NCI-H2227 (cell line): ENCODE data around the gene SUPT6H.

Experiments
- DNase-seq: peaks from one replicate; lab custom pipeline; 2025; ENCODE audit not compliant: unreplicated experiment; lab: John Stamatoyannopoulos, UW

Gene SUPT6H

DNA sequence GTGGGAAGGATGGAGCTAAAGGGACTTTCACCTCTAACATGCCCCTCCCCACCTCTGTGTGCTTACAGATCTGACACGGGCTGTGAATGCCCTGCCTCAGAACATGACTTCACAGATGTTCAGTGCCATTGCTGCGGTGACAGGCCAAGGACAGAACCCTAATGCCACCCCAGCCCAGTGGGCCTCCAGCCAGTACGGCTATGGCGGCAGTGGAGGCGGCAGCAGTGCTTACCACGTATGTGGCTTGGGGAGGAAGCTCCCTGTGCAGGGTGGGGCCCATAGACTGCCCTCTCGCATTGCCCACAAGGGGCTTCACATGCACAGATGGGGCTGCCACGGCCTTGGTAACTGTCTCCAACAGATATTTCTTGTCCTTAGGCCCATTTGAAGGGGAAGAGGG, 38.3 kb downstream of the SUPT6H start:
- DNase-seq: no peak

- DNase-seq: no peak
These were observed 39.0 kb downstream of the SUPT6H start for GRCh38 chr17:28700830-28701492.

DNA sequence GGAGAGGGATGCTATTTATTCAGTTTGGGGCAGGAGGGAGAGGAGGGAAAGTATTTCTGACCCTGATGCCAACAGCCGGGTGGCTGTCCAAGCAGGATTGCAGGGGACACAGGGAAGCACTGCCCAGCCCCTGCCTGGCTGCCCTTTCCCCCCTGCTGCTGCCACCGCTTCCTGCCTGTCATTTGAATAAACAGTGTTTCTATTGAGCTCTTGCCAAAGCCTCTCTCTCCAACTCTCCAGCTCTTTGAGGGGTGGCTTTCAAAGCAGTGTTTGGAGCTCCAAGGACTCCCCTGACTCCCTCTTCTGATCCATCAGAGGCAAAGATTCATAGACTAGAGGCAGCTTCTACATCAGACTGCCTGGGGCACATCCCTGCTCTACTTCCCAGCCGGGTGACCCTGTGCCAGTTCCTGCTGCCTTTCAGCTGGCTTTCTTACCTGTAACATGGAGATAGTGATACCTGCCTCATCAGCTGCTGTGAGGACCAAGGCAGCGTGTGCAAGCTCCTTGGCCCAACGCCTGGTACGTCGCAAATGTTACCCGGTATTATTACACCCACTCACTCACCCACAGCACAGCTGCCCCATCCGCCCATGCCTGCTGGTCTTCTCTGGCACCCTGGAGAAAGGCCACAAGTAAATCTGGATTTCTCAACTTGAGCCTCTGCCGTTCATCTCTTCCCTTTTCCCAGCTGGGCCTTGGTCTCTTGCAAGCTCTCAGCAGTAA, 40.2 kb downstream of the SUPT6H start:
- DNase-seq: no peak

DNA sequence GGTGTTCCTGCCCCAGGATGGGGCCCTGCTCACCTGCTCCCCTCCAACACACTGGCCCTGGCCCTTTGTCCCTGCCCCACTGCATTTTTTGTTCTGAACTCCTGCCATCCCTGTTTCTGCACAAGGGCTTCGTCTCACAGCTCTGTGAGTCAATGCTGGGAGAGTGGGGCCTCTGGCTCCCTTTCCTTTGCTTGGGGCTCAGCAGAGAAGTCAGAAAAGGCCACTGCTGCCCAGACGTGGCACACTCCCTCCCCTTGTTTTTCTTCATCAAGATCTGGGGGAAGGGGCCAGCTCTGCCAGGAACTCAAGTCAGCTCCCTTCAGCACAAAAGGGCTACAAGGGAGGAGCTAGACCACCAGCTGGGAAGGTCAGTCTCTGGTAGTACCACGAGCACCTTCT, 40.7 kb downstream of the SUPT6H start:
- no peak for DNase-seq

GRCh38 chr17:28703552-28704218, 41.7 kb downstream of the SUPT6H start:
- no peak for DNase-seq

DNA sequence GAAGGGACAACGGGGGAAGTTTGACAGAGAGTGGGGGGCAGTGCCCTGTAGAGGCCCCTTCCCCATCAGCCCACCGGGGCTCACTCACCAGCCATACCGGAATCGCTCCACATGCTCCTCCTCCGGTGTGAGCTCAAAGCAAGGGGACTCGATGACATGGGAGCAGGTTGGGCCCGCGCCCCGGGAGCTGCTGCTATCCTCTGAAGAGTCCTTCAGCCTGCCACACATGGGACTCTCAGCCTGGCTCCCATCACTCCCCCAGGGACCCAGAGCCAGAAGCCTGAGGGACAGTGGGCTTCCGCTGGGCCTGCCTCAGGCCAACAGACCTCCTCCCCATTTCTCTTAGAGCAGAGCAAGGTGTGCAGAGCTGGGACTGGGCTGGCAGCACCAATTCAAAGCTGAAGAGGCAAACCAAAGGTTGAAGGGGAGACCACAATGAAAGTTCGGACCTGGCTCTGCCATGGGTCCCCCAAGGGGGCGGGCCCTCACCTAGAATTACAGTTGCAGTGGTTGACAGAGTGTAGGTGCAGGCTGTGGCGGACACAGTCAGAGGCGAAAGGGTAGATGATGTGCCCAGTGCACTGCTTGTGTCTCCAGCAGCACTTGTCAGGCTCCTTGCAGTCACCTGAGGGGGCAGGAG, 42.3 kb downstream of the SUPT6H start:
- no peak for DNase-seq

DNA sequence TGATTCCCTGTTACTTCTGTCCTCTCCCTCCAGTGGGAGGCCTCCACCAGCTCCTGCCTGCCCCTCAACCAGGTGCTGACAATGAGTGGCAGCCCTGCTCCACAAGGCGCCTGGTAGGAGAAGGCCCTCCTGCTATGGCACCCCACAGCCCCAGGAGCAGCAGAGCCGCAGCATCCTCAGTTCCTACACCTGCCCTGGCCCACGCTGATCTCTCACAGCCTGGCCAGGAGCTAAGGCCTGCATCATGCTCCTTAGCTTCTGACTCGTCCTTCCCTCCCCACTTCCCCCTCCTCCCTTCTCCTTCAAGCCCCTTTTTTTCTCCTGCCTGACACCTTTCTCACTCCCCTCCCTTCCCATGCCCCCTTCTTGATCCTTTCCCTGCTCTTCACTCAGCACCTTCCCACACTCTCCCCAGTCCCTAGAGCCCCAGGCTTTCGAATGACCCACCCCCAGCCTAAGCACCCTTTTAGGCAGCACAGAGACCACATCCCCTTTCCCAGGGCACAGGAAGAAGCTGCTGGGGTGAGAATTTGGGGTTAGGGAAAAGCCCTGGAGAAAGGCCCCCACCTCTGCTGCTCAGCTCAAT, 43.2 kb downstream of the SUPT6H start:
- no peak for DNase-seq

DNA sequence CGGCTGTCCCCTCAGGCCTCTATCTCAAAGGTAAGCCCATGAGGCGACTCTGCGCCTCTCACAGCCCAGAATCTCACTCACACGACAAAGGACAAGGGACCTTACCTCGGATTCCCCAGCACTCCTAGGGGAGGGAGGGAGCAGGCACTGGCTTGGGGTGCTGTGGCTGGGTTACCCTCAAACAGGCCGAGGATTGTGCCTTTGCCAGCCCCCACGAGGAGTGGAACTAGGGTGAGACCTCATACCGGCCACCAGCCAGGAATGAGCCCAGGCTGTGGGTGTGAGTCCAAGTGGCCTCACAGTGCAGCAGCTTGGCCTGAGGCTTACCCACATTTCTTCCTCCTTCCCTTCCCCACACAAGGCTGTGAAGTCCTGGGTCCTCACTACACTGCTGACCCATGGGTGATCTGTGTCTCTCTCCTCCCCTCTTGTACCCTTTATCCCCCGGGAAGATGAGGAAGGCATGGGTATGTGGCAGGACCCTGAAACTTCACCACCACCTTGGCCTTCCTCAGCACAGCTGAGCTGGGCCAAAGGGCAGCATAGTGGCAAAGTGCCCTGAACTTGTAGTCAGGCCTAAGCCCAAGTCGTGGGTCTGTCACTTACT, 43.8 kb downstream of the SUPT6H start:
- no peak for DNase-seq

- DNase-seq: no peak
These were observed 44.7 kb downstream of the SUPT6H start for GRCh38 chr17:28706471-28707338.

DNA sequence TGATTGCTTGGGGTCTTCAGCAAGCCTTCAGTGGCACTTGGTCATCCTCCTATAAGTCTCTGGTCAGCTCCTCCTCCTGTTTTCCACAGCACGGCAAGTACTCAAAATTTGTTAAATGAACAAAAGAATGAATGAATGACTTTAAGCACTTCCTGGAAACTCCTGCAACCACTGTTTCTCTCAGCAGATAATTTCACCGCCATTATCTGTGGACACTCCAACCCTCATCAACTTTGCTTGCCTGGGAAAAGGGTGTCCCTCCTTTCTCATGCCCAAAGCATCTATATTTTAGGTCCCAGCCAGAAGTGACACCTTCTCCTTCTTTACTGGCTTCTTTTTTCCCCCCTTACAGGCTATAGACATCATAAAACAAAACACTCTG, 45.3 kb downstream of the SUPT6H start:
- DNase-seq: no peak

DNA sequence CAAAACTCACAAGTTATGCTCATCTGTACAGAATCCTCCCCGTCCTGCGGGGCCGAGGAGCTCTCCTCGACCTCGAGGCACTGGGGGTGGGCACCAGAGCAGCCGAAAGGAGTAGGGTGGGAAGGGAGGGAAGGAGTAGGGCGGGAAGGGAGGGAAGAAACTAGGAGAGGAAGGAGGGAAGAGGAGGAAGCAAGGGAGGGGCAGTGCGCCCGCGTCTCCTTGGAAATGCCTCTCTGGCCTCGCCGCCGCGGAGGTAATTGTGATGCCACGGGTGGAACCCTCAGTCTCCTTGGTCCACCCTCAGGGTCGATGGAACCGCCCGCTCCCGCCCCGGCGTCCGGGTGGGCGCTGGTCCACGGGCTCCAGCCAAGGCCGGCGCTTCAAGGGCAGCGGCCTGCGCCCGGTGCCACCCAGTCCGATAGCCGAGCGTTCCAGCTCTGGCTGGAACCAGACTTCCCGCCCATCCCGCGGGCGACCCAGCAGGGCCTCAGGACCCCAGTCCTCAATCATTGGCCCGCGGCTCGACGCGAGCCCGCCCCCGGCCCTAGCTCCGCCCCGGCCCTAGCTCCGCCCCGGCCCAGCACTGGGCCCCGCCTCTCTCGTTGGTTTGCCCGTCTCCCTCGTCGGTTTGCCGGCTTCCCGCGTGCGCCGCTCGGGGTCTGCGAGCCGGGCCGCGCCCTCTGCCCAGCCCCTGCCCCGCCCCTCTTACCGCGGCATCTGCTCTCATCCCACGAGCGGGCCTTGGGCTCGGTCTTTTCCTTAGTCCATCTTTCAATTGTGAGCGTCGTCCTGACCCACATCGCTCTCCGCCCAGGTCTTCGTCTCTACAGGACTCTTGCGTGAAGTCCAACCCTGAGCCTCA, 49.1 kb downstream of the SUPT6H start:
- DNase-seq: peak; percentile 90

DNA sequence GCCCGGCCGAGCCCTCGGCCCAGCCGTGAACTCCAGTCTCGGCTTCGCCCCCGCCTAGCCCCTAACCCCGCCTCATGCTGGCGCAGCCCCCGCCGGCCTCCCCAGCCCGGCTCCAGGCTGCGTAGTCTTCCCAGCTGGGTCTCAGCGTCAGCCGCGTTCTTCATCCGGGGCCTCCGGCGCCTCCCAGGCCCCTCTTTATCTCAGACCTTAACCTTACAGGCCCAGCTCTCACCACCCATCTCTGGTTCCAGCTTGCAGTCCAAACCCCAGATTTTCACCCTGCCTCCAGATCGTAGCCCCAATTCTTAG, 49.7 kb downstream of the SUPT6H start, which contains the start of gene PROCA1:
TSS of gene PROCA1 (minus strand) at position 166 of the 309 bp plus-strand sequence. CDS start 228 bp downstream, outside the sequence.
- no peak for DNase-seq

DNA sequence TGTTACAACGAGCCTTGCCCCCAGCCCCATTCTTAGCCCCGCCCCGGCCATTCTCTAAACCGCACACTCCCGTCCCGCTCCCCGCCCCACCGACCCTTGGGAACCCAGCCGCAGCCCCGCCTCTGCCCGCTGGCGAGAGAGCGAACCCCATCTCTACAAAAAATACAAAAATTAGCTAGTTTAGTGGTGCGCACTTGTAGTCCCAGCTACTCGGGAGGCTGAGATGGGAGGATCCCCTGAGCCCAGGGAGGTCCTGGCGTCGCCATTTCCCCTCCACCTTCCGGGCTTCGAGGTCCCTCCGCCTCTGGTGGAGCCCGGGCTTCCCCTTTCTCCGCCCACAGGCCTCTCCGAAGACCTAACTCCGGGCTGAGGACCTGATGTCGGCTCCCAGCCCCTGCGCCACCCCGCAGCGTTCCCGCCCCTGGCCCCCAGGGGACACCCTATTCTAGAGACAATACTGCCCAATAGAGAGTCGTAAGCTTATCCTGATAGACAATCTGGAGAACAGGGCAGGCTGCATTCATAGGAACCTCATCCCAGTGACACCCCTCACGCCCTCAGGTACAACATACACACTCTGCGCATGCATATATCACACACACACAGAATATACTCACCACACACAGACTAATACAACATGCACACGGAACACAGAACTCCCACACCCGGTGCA, 50.2 kb downstream of the SUPT6H start:
- no peak for DNase-seq

GRCh38 chr17:28712705-28713415, 50.9 kb downstream of the SUPT6H start:
- DNase-seq: no peak

GRCh38 chr17:28714281-28714680, 52.3 kb downstream of the SUPT6H start:
- DNase-seq: no peak

- DNase-seq: no peak
These were observed 53.2 kb downstream of the SUPT6H start for GRCh38 chr17:28715217-28715616.

GRCh38 chr17:28716740-28717577, 55.0 kb downstream of the SUPT6H start:
- peak; percentile 16 for DNase-seq
